OCI-LY1 (cell line): ENCODE measurements around the gene TMEM247.

ENCODE experiments used
- CTCF ChIP-seq: fragments of 200-600 bp; sonication (generic), shearing (Covaris generic); IDR thresholded peaks from 2 replicates; pipeline ENCODE4 v1.5.1; 2017; ENCODE audit warnings: mild to moderate bottlenecking, antibody characterized with exemption, low read length, moderate library complexity, mixed read lengths
- EZH2 ChIP-seq: fragments of 200-600 bp; sonication (generic), shearing (Covaris generic); IDR thresholded peaks from 2 replicates; pipeline ENCODE4 v1.8.0; 2017; ENCODE audit warnings: borderline replicate concordance, mixed run types, mild to moderate bottlenecking, antibody characterized with exemption, low read length, moderate library complexity, mixed read lengths

DNA sequence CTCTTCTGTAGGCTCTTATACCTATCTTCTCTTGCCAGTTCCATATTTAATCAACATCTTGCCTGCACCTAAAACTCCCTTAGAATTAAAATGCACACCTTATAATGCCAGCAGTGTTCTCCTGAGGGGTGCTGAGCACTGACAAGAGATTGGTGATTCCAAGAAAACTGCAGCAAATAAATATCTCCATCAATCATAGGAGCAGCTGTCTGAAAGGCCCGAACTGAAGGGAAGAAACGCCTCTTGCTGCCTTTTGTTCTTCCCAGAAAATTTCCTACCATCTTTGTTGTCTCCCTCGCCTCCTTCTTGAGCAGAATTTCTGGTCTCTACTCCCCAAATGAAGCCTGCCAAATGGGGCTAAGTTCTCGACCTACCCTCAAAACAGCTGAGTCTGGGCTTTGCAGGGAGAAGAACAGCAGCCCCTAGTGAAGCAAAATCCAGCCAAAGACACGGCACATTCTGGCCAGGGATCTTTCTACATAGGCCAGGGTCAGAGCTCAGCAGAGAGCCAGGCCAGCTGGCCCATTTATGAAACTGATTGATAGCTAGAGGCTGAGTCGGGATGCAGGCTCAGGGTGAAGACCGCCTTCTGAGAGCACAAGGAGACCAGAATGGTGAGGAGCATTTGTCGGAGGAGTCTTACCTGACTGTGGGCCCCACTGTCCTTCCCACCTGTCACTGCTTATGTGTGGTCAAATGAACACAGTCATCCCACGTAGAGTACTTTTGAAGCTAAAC is 20.4 kb upstream of the TMEM247 start:
- TF ChIP-seq CTCF, result no peak
- no peak for TF ChIP-seq EZH2
